Sigmoid colon (tissue), 7 donors: ENCODE measurements around the gene CHD1L. TPM values are rescaled to one million over a fixed set of nuclear protein-coding genes. Genes with fewer than 3 reads are reported as not detected.

Experiments used
- DNase-seq: peaks from one replicate; pipeline ENCODE4 v3.0.0-alpha.2; 2019
- H3K27ac ChIP-seq, 4 donors: fragments of 200-600 bp; sonication (generic); one replicate each; pipeline ENCODE4 v1.5.1; 2016 to 2019; ENCODE audit warnings: mild to moderate bottlenecking in 1 of 4
- H3K27me3 ChIP-seq, 3 donors: fragments of 200-600 bp; sonication (generic); one replicate each; pipeline ENCODE4 v1.5.1; 2019; ENCODE audit warnings: mild to moderate bottlenecking in 1 of 3
- H3K36me3 ChIP-seq, 4 donors: fragments of 200-600 bp; sonication (generic); one replicate each; pipeline ENCODE4 v1.5.1; 2016 to 2019
- H3K4me1 ChIP-seq, 4 donors: fragments of 200-600 bp; sonication (generic); one replicate each; pipeline ENCODE4 v1.5.1; 2017 to 2019
- H3K4me3 ChIP-seq, 4 donors: fragments of 200-600 bp; sonication (generic); one replicate each; pipeline ENCODE4 v1.5.1; 2017 to 2019; ENCODE audit warnings: mild to moderate bottlenecking in 2 of 4, moderate library complexity in 1 of 4
- H3K9me3 ChIP-seq, 4 donors: fragments of 200-600 bp in 3 of 4; sonication (generic) in 3 of 4; one replicate each; pipeline versions ENCODE4 v1.5.1 to v1.6.1; 2013 to 2019
- CTCF ChIP-seq, 4 experiments: fragments of 450-650 bp in 3 of 4; fragments of 200-600 bp in 1 of 4; IDR thresholded peaks; one replicate each; pipeline ENCODE4 v1.5.1; 2016 to 2019; ENCODE audit warnings: antibody characterized with exemption in 4 of 4, mild to moderate bottlenecking in 3 of 4, moderate library complexity in 2 of 4
- EP300 ChIP-seq, 4 donors: sonication (generic); formaldehyde crosslinking; IDR thresholded peaks; one replicate each; pipeline ENCODE4 v1.6.1; 2017; ENCODE audit warnings: antibody characterized with exemption in 4 of 4
- POLR2A ChIP-seq, 2 donors: fragments of 450-650 bp; IDR thresholded peaks; one replicate each; pipeline ENCODE4 v1.6.1; 2016; ENCODE audit warnings: antibody characterized with exemption in 2 of 2, mild to moderate bottlenecking in 2 of 2, moderate library complexity in 2 of 2
- POLR2AphosphoS5 ChIP-seq, 4 donors: sonication (generic); formaldehyde crosslinking; IDR thresholded peaks; one replicate each; pipeline ENCODE4 v1.6.1; 2017; ENCODE audit warnings: antibody characterized with exemption in 4 of 4
- WGBS, 2 donors: extraction: QIAGEN DNeasy Blood & Tissue Kit; methylation state at CpG; one replicate each; pipeline ENCODE4 v1.1.7; 2013; 5-methylcytosine and 5-hydroxymethylcytosine counted together
- intact Hi-C: fragments of 100-400 bp; cut with DNase I; formaldehyde crosslinking; loops from one replicate; pipeline ENCODE4 v1.15.1; 2023
- polyA plus RNA-seq, 3 donors: library from polyadenylated mRNA; stranded (reverse); fragments of 200-250 nt; gene quantifications; one replicate each; pipeline ENCODE4 v1.2.3, GENCODE V29; 2013
- total RNA-seq, 4 donors: library from RNA; depleted of rRNA; stranded (reverse); fragments of >200 nt; gene quantifications; one replicate each; pipeline ENCODE4 v1.1.0, GENCODE V29; 2016
- donor health status: healthy with polysubstance abuse.
- donor health status: Bipolar disorder and iron deficiency.
- donor health status: healthy.

Gene CHD1L
- total and polyA plus RNA-seq, 7 donors: 12.6 to 27.4 (median 20.6) TPM

- TF ChIP-seq POLR2A (IDR thresholded peaks at IDR 0.05) (no peak), CTCF (IDR thresholded peaks at IDR 0.05) (no peak), POLR2AphosphoS5 (IDR thresholded peaks at IDR 0.05) (no peak), EP300 (IDR thresholded peaks at IDR 0.05) (no peak)
- 64 to 86% methylated on average over 2 of the region's 2 CpGs for WGBS, 2 donors
- H3K36me3 ChIP-seq: peaks cover 0 to 4% (median 0%) of the 10 kb centered on the region in 4 donors
- no peak for DNase-seq
- intact Hi-C loops: no loop called here
- peaks cover 0 to 15% (median 5%) of the 10 kb centered on the region in 4 donors for H3K4me1 ChIP-seq
- H3K9me3 ChIP-seq: no peaks in the 10 kb centered on the region
- H3K27ac ChIP-seq: no peak overlapping the region
- H3K4me3 ChIP-seq: no peak overlapping the region
- H3K27me3 ChIP-seq: no peaks in the 10 kb centered on the region
These were observed 31.5 kb upstream of the CHD1L start for GRCh38 chr1:147210987-147211386.

- intact Hi-C loops: no loop called here
- TF ChIP-seq POLR2AphosphoS5 (IDR thresholded peaks at IDR 0.05) (no peak), EP300 (IDR thresholded peaks at IDR 0.05) (no peak), CTCF (IDR thresholded peaks at IDR 0.05) (no peak), POLR2A (IDR thresholded peaks at IDR 0.05) (no peak)
- Histone ChIP-seq H3K27me3 (no peaks in the 10 kb centered on the region), H3K4me1 (peaks cover 0 to 15% (median 5%) of the 10 kb centered on the region in 4 donors), H3K4me3 (no peak overlapping the region), H3K36me3 (peaks cover 0 to 4% (median 0%) of the 10 kb centered on the region in 4 donors), H3K9me3 (no peaks in the 10 kb centered on the region), H3K27ac (no peak overlapping the region)
- 19 to 96% methylated on average over 2 of the region's 2 CpGs for WGBS, 2 donors
- DNase-seq: no peak
These were observed 30.9 kb upstream of the CHD1L start for GRCh38 chr1:147211577-147211976.

GRCh38 chr1:147213271-147213670 lies 29.2 kb upstream of the CHD1L start:
- no peak overlapping the region for H3K27ac ChIP-seq
- no peaks in the 10 kb centered on the region for H3K9me3 ChIP-seq
- peaks cover 0 to 15% (median 5%) of the 10 kb centered on the region in 4 donors for H3K4me1 ChIP-seq
- H3K4me3 ChIP-seq: no peak overlapping the region
- no peak for DNase-seq
- H3K36me3 ChIP-seq: peaks cover 0 to 4% (median 0%) of the 10 kb centered on the region in 4 donors
- no peaks in the 10 kb centered on the region for H3K27me3 ChIP-seq
- intact Hi-C loops: no loop called here
- TF ChIP-seq POLR2AphosphoS5 (IDR thresholded peaks at IDR 0.05): no peak
- no peak for TF ChIP-seq POLR2A (IDR thresholded peaks at IDR 0.05)
- TF ChIP-seq CTCF (IDR thresholded peaks at IDR 0.05): no peak
- no peak for TF ChIP-seq EP300 (IDR thresholded peaks at IDR 0.05)

- WGBS, 2 donors: 25 to 55% methylated on average over 7 of the region's 7 CpGs
- TF ChIP-seq POLR2AphosphoS5 (IDR thresholded peaks at IDR 0.05): no peak
- TF ChIP-seq POLR2A (IDR thresholded peaks at IDR 0.05): no peak
- no peak for TF ChIP-seq EP300 (IDR thresholded peaks at IDR 0.05)
- no peak for TF ChIP-seq CTCF (IDR thresholded peaks at IDR 0.05)
- intact Hi-C loops: no loop called here
- no peak for DNase-seq
- no peak overlapping the region for H3K4me3 ChIP-seq
- peaks cover 0 to 15% (median 5%) of the 10 kb centered on the region in 4 donors for H3K4me1 ChIP-seq
- no peak overlapping the region for H3K27ac ChIP-seq
- H3K9me3 ChIP-seq: no peaks in the 10 kb centered on the region
- no peaks in the 10 kb centered on the region for H3K27me3 ChIP-seq
- peaks cover 0 to 4% (median 0%) of the 10 kb centered on the region in 4 donors for H3K36me3 ChIP-seq
These were observed 28.2 kb upstream of the CHD1L start for GRCh38 chr1:147214325-147214724.
